HG03097 (cell line): ENCODE results near the gene INPP5D.
"Not testable (repeated sequence)": the region's sequence is repeated elsewhere in the genome, so short reads cannot be mapped to it uniquely, and the experiment has no call there.

ENCODE experiments used
- ATAC-seq: cut with Tn5 transposase; IDR thresholded peaks from one replicate; pipeline ENCODE4 v1.9.1; 2021; ENCODE audit not compliant: unreplicated experiment, low FRiP score

Gene INPP5D

GRCh38 chr2:233164128-233164635 lies 104.0 kb downstream of the INPP5D start:
- no peak for ATAC-seq

GRCh38 chr2:233164967-233165366 lies 104.8 kb downstream of the INPP5D start:
- no peak for ATAC-seq

- ATAC-seq = no peak
Observed at GRCh38 chr2:233165543-233165894, 105.4 kb downstream of the INPP5D start.

- ATAC-seq = no peak
Observed at GRCh38 chr2:233165895-233166661, 105.9 kb downstream of the INPP5D start.

- ATAC-seq = no peak
Observed at GRCh38 chr2:233168445-233168844, 108.3 kb downstream of the INPP5D start.

- no peak for ATAC-seq
Observed at GRCh38 chr2:233168919-233169318, 108.8 kb downstream of the INPP5D start.

- no peak for ATAC-seq
Observed at GRCh38 chr2:233171344-233171743, 111.2 kb downstream of the INPP5D start.

- ATAC-seq = no peak
Observed at GRCh38 chr2:233173115-233173514, 113.0 kb downstream of the INPP5D start.

- no peak for ATAC-seq
Observed at GRCh38 chr2:233174137-233174536, 114.0 kb downstream of the INPP5D start.

- ATAC-seq = no peak
Observed at GRCh38 chr2:233178994-233179847, 119.1 kb downstream of the INPP5D start.

- ATAC-seq = no peak
Observed at GRCh38 chr2:233179848-233180366, 119.8 kb downstream of the INPP5D start.

- no peak for ATAC-seq
Observed at GRCh38 chr2:233183869-233184418, 123.8 kb downstream of the INPP5D start.

GRCh38 chr2:233184669-233185068 lies 124.5 kb downstream of the INPP5D start:
- ATAC-seq = no peak

- ATAC-seq = no peak
Observed at GRCh38 chr2:233185330-233185729, 125.2 kb downstream of the INPP5D start.

- no peak for ATAC-seq
Observed at GRCh38 chr2:233185963-233186362, 125.8 kb downstream of the INPP5D start.

GRCh38 chr2:233186851-233187250 lies 126.7 kb downstream of the INPP5D start:
- ATAC-seq = no peak

GRCh38 chr2:233189025-233189424 lies 128.9 kb downstream of the INPP5D start:
- no peak for ATAC-seq

GRCh38 chr2:233191016-233191415 lies 130.9 kb downstream of the INPP5D start:
- not testable (repeated sequence) for ATAC-seq

GRCh38 chr2:233193738-233194137 lies 133.6 kb downstream of the INPP5D start:
- no peak for ATAC-seq

- no peak for ATAC-seq
Observed at GRCh38 chr2:233195027-233195426, 134.9 kb downstream of the INPP5D start.

GRCh38 chr2:233197022-233197421 lies 136.9 kb downstream of the INPP5D start:
- ATAC-seq = no peak
